ENCODE results near the gene CPT2. TPM values are rescaled to one million over a fixed set of nuclear protein-coding genes. Genes with fewer than 3 reads are reported as not detected.

The CPT2 gene
- total RNA-seq, 6 donors from 2014 or later: 16.8 to 39.2 (median 27.6) TPM

DNA sequence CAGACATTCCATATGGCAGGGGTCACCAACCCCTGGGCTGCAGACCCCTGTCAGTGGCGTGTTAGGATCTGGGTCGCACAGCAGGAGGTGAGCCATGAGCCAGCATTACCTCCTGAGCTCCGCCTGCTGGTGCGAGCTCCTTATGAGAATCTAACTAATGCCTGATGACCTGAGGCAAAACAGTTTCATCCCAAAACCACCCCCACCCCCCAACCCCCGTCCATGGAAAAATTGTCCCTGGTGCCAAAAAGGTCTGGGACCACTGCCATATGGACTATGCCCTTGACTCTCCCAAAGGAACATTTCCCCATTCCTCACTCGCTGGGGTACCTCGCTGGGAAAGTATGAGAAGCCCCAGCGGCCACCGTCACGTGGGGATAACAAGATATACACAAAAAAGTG is 6.4 kb upstream of the CPT2 start:
- Histone ChIP-seq H3K4me1 (peaks cover 0 to 3% (median 0%) of the 10 kb centered on the region in 4 donors), H3K27ac (no peak overlapping the region), H3K27me3 (no peaks in the 10 kb centered on the region), H3K9me3 (no peaks in the 10 kb centered on the region), H3K4me3 (no peak overlapping the region), H3K36me3 (no peaks in the 10 kb centered on the region)
- no peak for ATAC-seq (ENCODE audit: low FRiP score in 2 of 2)
- no peak for DNase-seq
- TF ChIP-seq POLR2A (IDR thresholded peaks at IDR 0.05) (no peak), POLR2AphosphoS5 (IDR thresholded peaks at IDR 0.05) (no peak), EP300 (IDR thresholded peaks at IDR 0.05) (no peak), CTCF (IDR thresholded peaks at IDR 0.05) (no peak)
- 86 to 91% methylated on average over 6 to 10 of the region's 10 CpGs for WGBS, 2 donors

DNA sequence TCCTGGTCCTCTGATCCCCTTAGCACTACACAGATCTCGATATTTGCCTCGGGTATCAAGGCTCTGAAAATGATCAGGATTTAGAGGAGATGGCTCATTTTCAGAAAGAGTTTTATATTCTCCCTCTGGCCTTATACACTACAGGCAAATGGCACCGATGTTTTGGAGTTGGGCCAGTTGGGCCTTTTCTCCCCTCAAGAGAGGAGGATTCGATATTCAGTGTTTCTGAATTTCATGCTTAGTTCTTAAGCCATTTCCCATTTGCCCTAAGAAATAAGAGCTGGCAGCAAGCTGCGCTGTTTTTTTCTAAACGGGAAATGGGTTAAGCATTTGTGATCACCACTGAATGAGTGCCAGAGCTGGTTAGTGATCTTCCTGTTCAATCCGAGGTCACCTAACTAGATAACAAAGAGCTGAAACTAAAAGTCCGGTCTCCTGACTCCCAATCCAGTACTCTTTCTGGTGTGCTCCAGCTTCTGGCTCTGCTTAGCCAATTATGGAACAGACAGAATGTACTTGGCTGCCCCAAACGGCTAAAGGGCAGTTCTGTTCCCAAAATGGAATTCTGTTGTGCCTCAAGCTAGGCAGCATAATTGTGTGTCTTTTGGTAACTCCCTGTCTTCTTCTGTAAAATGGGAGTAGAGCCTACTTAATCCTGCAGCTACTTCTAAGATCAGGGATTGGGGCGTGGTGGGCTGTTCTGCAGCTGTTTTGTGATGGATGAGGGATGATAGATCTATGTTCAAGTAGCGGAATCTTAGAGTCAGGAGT is 1.2 kb upstream of the CPT2 start:
- Histone ChIP-seq H3K27me3 (no peaks in the 10 kb centered on the region), H3K9me3 (no peaks in the 10 kb centered on the region), H3K36me3 (no peaks in the 10 kb centered on the region), H3K4me1 (peaks cover 16 to 30% (median 24%) of the 10 kb centered on the region in 4 donors), H3K4me3 (peak overlapping the region in 2 of 4 donors; percentile 72 to 94), H3K27ac (peak overlapping the region in 3 of 4 donors; percentile 95 to 99 (median 97))
- 85% methylated on average over 11 of the region's 11 CpGs for WGBS, 2 donors
- ATAC-seq (ENCODE audit: low FRiP score in 2 of 2) (no peak), DNase-seq (no peak)
- no peak for TF ChIP-seq POLR2A (IDR thresholded peaks at IDR 0.05)
- TF ChIP-seq POLR2AphosphoS5 (IDR thresholded peaks at IDR 0.05): no peak
- TF ChIP-seq EP300 (IDR thresholded peaks at IDR 0.05): no peak
- TF ChIP-seq CTCF (IDR thresholded peaks at IDR 0.05): no peak

DNA sequence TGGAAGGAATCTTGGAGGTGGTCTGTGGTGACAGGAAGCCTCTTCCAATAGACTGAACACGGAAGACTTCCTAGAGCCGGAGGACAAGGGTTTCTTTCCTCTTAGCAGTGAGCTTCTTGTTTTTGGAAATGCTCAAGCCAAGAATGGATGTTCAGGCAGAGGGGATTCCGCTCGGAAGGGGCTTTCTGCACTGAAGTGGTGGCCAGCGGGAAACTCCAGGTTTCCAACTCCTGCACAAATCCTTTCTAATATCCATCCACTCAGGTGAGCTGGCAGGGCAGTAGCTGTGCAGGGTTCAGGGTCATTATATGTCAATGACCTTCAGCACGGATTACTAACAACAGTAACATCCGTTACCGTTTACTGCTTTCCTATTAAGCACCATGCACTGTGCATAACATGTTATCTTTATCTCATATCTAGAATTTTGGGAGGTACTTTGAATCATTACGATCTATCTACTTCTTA is 573 bp upstream of the CPT2 start:
- ATAC-seq (ENCODE audit: low FRiP score in 2 of 2) (peak in 1 of 2 donors; percentile 13), DNase-seq (no peak)
- peak overlapping the region; percentile 95 to 99 (median 98) for H3K27ac ChIP-seq
- H3K4me3 ChIP-seq: peak overlapping the region in 3 of 4 donors; percentile 72 to 94 (median 72)
- H3K9me3 ChIP-seq: no peaks in the 10 kb centered on the region
- H3K27me3 ChIP-seq: no peaks in the 10 kb centered on the region
- TF ChIP-seq EP300 (IDR thresholded peaks at IDR 0.05) (no peak), POLR2A (IDR thresholded peaks at IDR 0.05) (no peak), CTCF (IDR thresholded peaks at IDR 0.05) (no peak), POLR2AphosphoS5 (IDR thresholded peaks at IDR 0.05) (no peak)
- H3K4me1 ChIP-seq: peaks cover 16 to 30% (median 24%) of the 10 kb centered on the region in 4 donors
- peaks cover 0 to 4% (median 3%) of the 10 kb centered on the region in 4 donors for H3K36me3 ChIP-seq
- 35 to 36% methylated on average over 9 of the region's 9 CpGs for WGBS, 2 donors

DNA sequence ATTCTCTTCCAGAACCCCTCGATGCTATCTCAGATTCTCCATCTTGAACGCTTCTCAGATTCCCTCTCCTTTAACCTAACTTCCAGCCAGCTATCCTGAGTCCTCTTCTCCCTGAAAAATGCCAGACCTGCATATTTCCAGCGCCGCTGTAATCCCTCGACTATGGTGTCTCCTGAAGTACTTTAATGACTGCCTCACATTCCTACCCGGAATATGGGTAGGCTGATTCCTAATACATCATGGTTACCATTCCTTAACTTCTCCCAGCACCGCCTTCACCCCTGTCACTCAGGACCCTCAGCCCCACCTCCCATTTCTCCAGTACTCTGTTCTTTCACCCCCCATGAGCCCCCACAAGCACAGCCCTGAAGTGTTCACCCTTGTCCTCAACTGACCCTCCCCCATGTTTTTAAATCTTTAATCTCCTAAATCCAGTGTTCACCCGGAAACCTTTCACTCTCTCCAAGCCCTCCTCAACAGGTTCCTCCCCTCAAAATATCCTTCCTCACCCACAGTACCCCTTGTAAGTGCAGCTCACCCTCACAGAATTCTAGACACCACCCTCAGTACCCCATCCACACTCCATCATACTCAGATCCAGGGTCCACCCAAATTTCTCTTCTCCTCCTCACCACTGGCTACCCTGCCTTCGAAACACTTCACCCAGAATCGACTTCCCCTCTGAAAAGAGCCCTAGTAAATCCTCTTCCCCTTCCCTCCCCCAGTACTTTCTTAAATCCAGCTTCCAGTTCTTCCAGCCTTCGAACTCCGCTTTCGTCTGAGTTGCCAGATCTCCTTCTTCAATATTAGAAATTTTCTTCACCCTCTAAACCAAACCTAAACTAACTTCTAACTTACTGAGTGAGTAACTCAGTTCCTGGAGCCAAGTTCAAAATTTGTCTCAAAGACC is 922 bp downstream of the CPT2 start:
- no peak for TF ChIP-seq POLR2A (IDR thresholded peaks at IDR 0.05)
- TF ChIP-seq POLR2AphosphoS5 (IDR thresholded peaks at IDR 0.05): no peak
- TF ChIP-seq CTCF (IDR thresholded peaks at IDR 0.05): no peak
- no peak for TF ChIP-seq EP300 (IDR thresholded peaks at IDR 0.05)
- Histone ChIP-seq H3K9me3 (no peaks in the 10 kb centered on the region), H3K27ac (peak overlapping the region; percentile 95 to 99 (median 98)), H3K4me3 (peak overlapping the region; percentile 72 to 94 (median 79)), H3K36me3 (peaks cover 6 to 19% (median 14%) of the 10 kb centered on the region in 4 donors), H3K27me3 (no peaks in the 10 kb centered on the region), H3K4me1 (peaks cover 16 to 30% (median 24%) of the 10 kb centered on the region in 4 donors)
- DNase-seq (no peak), ATAC-seq (ENCODE audit: low FRiP score in 2 of 2) (peak; percentile 7 to 46)
- 34 to 36% methylated on average over 13 of the region's 13 CpGs for WGBS, 2 donors
